Measurements from ENCODE around the gene PACS2.
A peak's percentile ranks its signal among the peaks of the same experiment; 100 is the strongest.

- TF ChIP-seq CTCF (IDR thresholded peaks at IDR 0.05) (no peak), POLR2A (IDR thresholded peaks at IDR 0.05) (no peak), EP300 (IDR thresholded peaks at IDR 0.05) (peak in 1 of 2 donors; percentile 66)
Observed at GRCh38 chr14:105337966-105338741, 23.6 kb downstream of the PACS2 start.
